DND-41 (cell line): ENCODE data around the gene BRINP1.

Experiments
- CTCF ChIP-seq: IDR thresholded peaks from 2 replicates; pipeline ENCODE4 v1.5.1; 2012; ENCODE audit warnings: borderline replicate concordance, low read length, moderate library complexity, mild to moderate bottlenecking; ENCODE audit not compliant: poor library complexity, severe bottlenecking; ENCODE audit errors: extremely low read depth
- EZH2 ChIP-seq: IDR thresholded peaks from 3 replicates; pipeline ENCODE4 v1.6.1; 2012; ENCODE audit warnings: borderline replicate concordance, low read depth, mild to moderate bottlenecking, moderate library complexity, low read length, inconsistent platforms; ENCODE audit not compliant: severe bottlenecking

- TF ChIP-seq CTCF (no peak), EZH2 (no peak)
Observed at GRCh38 chr9:119318371-119318770, 50.9 kb downstream of the BRINP1 start.
